BLaER1 treated with 17β-estradiol and CSF1 and Interleukin-3, amounts not matched to agents 10 nM and 100 nM (cell line): ENCODE measurements around the gene MUSK.

ENCODE experiments used
- H3K27ac ChIP-seq, 11 experiments: shearing (Covaris generic); formaldehyde crosslinking; 2 replicates each; pipeline ENCODE4 v1.8.1; 2022
- H3K27me3 ChIP-seq, 11 experiments: shearing (Covaris generic); formaldehyde crosslinking; 2 replicates each; pipeline ENCODE4 v1.8.1; 2022
- H3K36me3 ChIP-seq, 11 experiments: shearing (Covaris generic); formaldehyde crosslinking; 2 replicates each; pipeline ENCODE4 v1.8.1; 2022
- H3K4me1 ChIP-seq, 10 experiments: shearing (Covaris generic); formaldehyde crosslinking; 2 replicates each; pipeline ENCODE4 v1.8.1; 2022
- H3K4me2 ChIP-seq, 11 experiments: shearing (Covaris generic); formaldehyde crosslinking; 2 replicates each; pipeline ENCODE4 v1.8.1; 2022
- H3K4me3 ChIP-seq, 10 experiments: shearing (Covaris generic); formaldehyde crosslinking; 2 replicates each; pipeline ENCODE4 v1.8.1; 2022
- H3K9ac ChIP-seq, 11 experiments: shearing (Covaris generic); formaldehyde crosslinking; 2 replicates each; pipeline ENCODE4 v1.8.1; 2022
- H3K9me3 ChIP-seq, 11 experiments: shearing (Covaris generic); formaldehyde crosslinking; replicated peaks in 1 of 11; 2 replicates each; pipeline ENCODE4 v1.8.1; 2022
- H4K20me1 ChIP-seq, 11 experiments: shearing (Covaris generic); formaldehyde crosslinking; 2 replicates each; pipeline ENCODE4 v1.8.1; 2022
- Cebpa-rat ChIP-seq, 11 experiments: shearing (Covaris generic); IDR thresholded peaks; 2 replicates each; pipeline ENCODE4 v1.8.1; 2022

MUSK gene

GRCh38 chr9:110844121-110844520, 175.5 kb downstream of the MUSK start:
- no peaks in the 10 kb centered on the region for H3K36me3 ChIP-seq
- H3K9ac ChIP-seq: no peak overlapping the region
- H3K27me3 ChIP-seq: no peaks in the 10 kb centered on the region
- peaks cover 0 to 6% (median 0%) of the 10 kb centered on the region in 11 experiments; a peak in 3 of 22 replicates for H3K9me3 ChIP-seq
- no peaks in the 10 kb centered on the region for H4K20me1 ChIP-seq
- peaks cover 0 to 27% (median 0%) of the 10 kb centered on the region in 10 experiments; a peak in 6 of 20 replicates for H3K4me1 ChIP-seq
- no peak overlapping the region for H3K27ac ChIP-seq
- no peak overlapping the region for H3K4me3 ChIP-seq
- no peak for TF ChIP-seq Cebpa-rat (IDR thresholded peaks at IDR 0.05)
- no peak overlapping the region for H3K4me2 ChIP-seq

- TF ChIP-seq Cebpa-rat (IDR thresholded peaks at IDR 0.05): no peak
- Histone ChIP-seq H3K4me2 (peak overlapping the region in 1 of 11 experiments; percentile 22; a peak in 1 of 22 replicates), H3K4me1 (peaks cover 0 to 27% (median 0%) of the 10 kb centered on the region in 10 experiments; a peak in 6 of 20 replicates), H3K9me3 (peaks cover 0 to 6% (median 0%) of the 10 kb centered on the region in 11 experiments; a peak in 3 of 22 replicates), H3K36me3 (no peaks in the 10 kb centered on the region), H3K9ac (no peak overlapping the region), H3K27me3 (no peaks in the 10 kb centered on the region), H3K4me3 (no peak overlapping the region), H3K27ac (no peak overlapping the region), H4K20me1 (no peaks in the 10 kb centered on the region)
Observed at GRCh38 chr9:110846215-110846614, 177.6 kb downstream of the MUSK start.

GRCh38 chr9:110847671-110848070, 179.1 kb downstream of the MUSK start:
- H3K9ac ChIP-seq: no peak overlapping the region
- no peaks in the 10 kb centered on the region for H3K27me3 ChIP-seq
- peaks cover 0 to 27% (median 0%) of the 10 kb centered on the region in 10 experiments; a peak in 6 of 20 replicates for H3K4me1 ChIP-seq
- TF ChIP-seq Cebpa-rat (IDR thresholded peaks at IDR 0.05): no peak
- no peaks in the 10 kb centered on the region for H4K20me1 ChIP-seq
- H3K4me2 ChIP-seq: peak overlapping the region in 4 of 11 experiments; percentile 15 to 64 (median 41); a peak in 4 of 22 replicates
- H3K4me3 ChIP-seq: no peak overlapping the region
- peak overlapping the region in 3 of 11 experiments; percentile 1 to 44 (median 10); a peak in 4 of 22 replicates for H3K27ac ChIP-seq
- peaks cover 0 to 6% (median 0%) of the 10 kb centered on the region in 11 experiments; a peak in 3 of 22 replicates for H3K9me3 ChIP-seq
- no peaks in the 10 kb centered on the region for H3K36me3 ChIP-seq

GRCh38 chr9:110850401-110851135, 182.0 kb downstream of the MUSK start:
- peaks cover 9 to 27% (median 14%) of the 10 kb centered on the region in 11 experiments for H3K9me3 ChIP-seq
- H3K9ac ChIP-seq: no peak overlapping the region
- no peak for TF ChIP-seq Cebpa-rat (IDR thresholded peaks at IDR 0.05)
- peaks cover 0 to 5% (median 0%) of the 10 kb centered on the region in 11 experiments; a peak in 1 of 22 replicates for H3K36me3 ChIP-seq
- no peaks in the 10 kb centered on the region for H4K20me1 ChIP-seq
- H3K27me3 ChIP-seq: no peaks in the 10 kb centered on the region
- peaks cover 0 to 27% (median 0%) of the 10 kb centered on the region in 10 experiments; a peak in 6 of 20 replicates for H3K4me1 ChIP-seq
- H3K4me3 ChIP-seq: no peak overlapping the region
- H3K4me2 ChIP-seq: no peak overlapping the region
- no peak overlapping the region for H3K27ac ChIP-seq
